Stimulated activated CD8-positive, alpha-beta memory T cell treated with anti-CD3 and anti-CD28 coated beads, Interleukin-7, amount 100 ng/mL, for 48 hours (primary cell): Measurements from ENCODE around the gene DIAPH3.

ENCODE experiments used
- DNase-seq, 2 donors: peaks; one replicate each; pipeline ENCODE4 v3.0.0-alpha.2; 2020; ENCODE audit warnings: low read depth in 1 of 2; ENCODE audit errors: extremely low read depth in 1 of 2

The DIAPH3 gene

GRCh38 chr13:60152904-60153303, 10.8 kb downstream of the DIAPH3 start:
- no peak for DNase-seq

GRCh38 chr13:60152114-60152513, 11.6 kb downstream of the DIAPH3 start:
- no peak for DNase-seq

GRCh38 chr13:60150538-60150937, 13.2 kb downstream of the DIAPH3 start:
- no peak for DNase-seq

GRCh38 chr13:60148918-60149317, 14.8 kb downstream of the DIAPH3 start:
- DNase-seq = no peak

- no peak for DNase-seq
Measured at GRCh38 chr13:60147361-60147760, 16.4 kb downstream of the DIAPH3 start.

- DNase-seq = no peak
Measured at GRCh38 chr13:60146471-60146870, 17.3 kb downstream of the DIAPH3 start.

GRCh38 chr13:60143775-60144174, 20.0 kb downstream of the DIAPH3 start:
- DNase-seq = no peak

GRCh38 chr13:60139272-60139671, 24.5 kb downstream of the DIAPH3 start:
- DNase-seq = no peak

GRCh38 chr13:60138674-60139073, 25.1 kb downstream of the DIAPH3 start:
- DNase-seq = no peak

- DNase-seq = no peak
Measured at GRCh38 chr13:60137911-60138560, 25.7 kb downstream of the DIAPH3 start.

- no peak for DNase-seq
Measured at GRCh38 chr13:60135344-60135743, 28.4 kb downstream of the DIAPH3 start.

- peak in 1 of 2 donors; percentile 1 for DNase-seq
Measured at GRCh38 chr13:60134376-60134775, 29.4 kb downstream of the DIAPH3 start.

- no peak for DNase-seq
Measured at GRCh38 chr13:60121337-60121687, 42.4 kb downstream of the DIAPH3 start.

GRCh38 chr13:60120617-60121336, 43.0 kb downstream of the DIAPH3 start:
- no peak for DNase-seq

GRCh38 chr13:60118696-60119400, 44.9 kb downstream of the DIAPH3 start:
- DNase-seq = no peak

GRCh38 chr13:60114499-60115028, 49.2 kb downstream of the DIAPH3 start:
- no peak for DNase-seq

- DNase-seq = no peak
Measured at GRCh38 chr13:60112771-60113170, 51.0 kb downstream of the DIAPH3 start.

- DNase-seq = no peak
Measured at GRCh38 chr13:60111691-60112090, 52.0 kb downstream of the DIAPH3 start.

GRCh38 chr13:60109285-60109684, 54.4 kb downstream of the DIAPH3 start:
- DNase-seq = no peak

- no peak for DNase-seq
Measured at GRCh38 chr13:60108589-60108988, 55.1 kb downstream of the DIAPH3 start.

GRCh38 chr13:60099631-60100420, 63.9 kb downstream of the DIAPH3 start:
- no peak for DNase-seq
